GM19025 (cell line): Measurements from ENCODE around the gene AQP12B.
"Not testable (repeated sequence)": the region's sequence is repeated elsewhere in the genome, so short reads cannot be mapped to it uniquely, and the experiment has no call there.

Experiments
- ATAC-seq: cut with Tn5 transposase; IDR thresholded peaks from one replicate; pipeline ENCODE4 v1.9.1; 2021; ENCODE audit warnings: mild to moderate bottlenecking, low read depth, moderate library complexity; ENCODE audit not compliant: unreplicated experiment

The AQP12B gene

GRCh38 chr2:240685771-240686371 is 3.2 kb upstream of the AQP12B start:
- no peak for ATAC-seq

GRCh38 chr2:240683980-240684728 is 1.5 kb upstream of the AQP12B start:
- ATAC-seq = not testable (repeated sequence)

- not testable (repeated sequence) for ATAC-seq
Observed at GRCh38 chr2:240683329-240683979, 769 bp upstream of the AQP12B start.

- ATAC-seq = not testable (repeated sequence)
Observed at GRCh38 chr2:240680185-240680584, 2.5 kb downstream of the AQP12B start.

GRCh38 chr2:240678909-240679308 is 3.8 kb downstream of the AQP12B start:
- ATAC-seq = not testable (repeated sequence)

GRCh38 chr2:240678043-240678442 is 4.6 kb downstream of the AQP12B start:
- not testable (repeated sequence) for ATAC-seq

GRCh38 chr2:240675345-240675744 is 7.3 kb downstream of the AQP12B start:
- not testable (repeated sequence) for ATAC-seq

- ATAC-seq = not testable (repeated sequence)
Observed at GRCh38 chr2:240674461-240675184, 8.1 kb downstream of the AQP12B start.

- ATAC-seq = no peak
Observed at GRCh38 chr2:240672701-240673190, 9.9 kb downstream of the AQP12B start.

GRCh38 chr2:240672076-240672700 is 10.5 kb downstream of the AQP12B start:
- ATAC-seq = no peak

GRCh38 chr2:240670950-240671349 is 11.7 kb downstream of the AQP12B start:
- no peak for ATAC-seq

- ATAC-seq = no peak
Observed at GRCh38 chr2:240670402-240670801, 12.3 kb downstream of the AQP12B start.

GRCh38 chr2:240664622-240665021 is 18.1 kb downstream of the AQP12B start:
- no peak for ATAC-seq

- no peak for ATAC-seq
Observed at GRCh38 chr2:240663546-240664190, 19.0 kb downstream of the AQP12B start.

- ATAC-seq = no peak
Observed at GRCh38 chr2:240662681-240663080, 20.0 kb downstream of the AQP12B start.

GRCh38 chr2:240659883-240660282 is 22.8 kb downstream of the AQP12B start:
- ATAC-seq = not testable (repeated sequence)

- no peak for ATAC-seq
Observed at GRCh38 chr2:240655931-240656886, 26.5 kb downstream of the AQP12B start.

- ATAC-seq = no peak
Observed at GRCh38 chr2:240651185-240651584, 31.5 kb downstream of the AQP12B start.
